Measurements from ENCODE around the gene RPUSD1.

The RPUSD1 gene

GRCh38 chr16:799948-800833 lies 12.0 kb upstream of the RPUSD1 start, which contains the start of gene GNG13:
Gene GNG13 (minus strand): TSS chr16:800734. CDS start chr16:799077, 1,657 bp downstream.
- Mint-ChIP-seq H3K27me3 (peaks cover 0 to 39% of the 10 kb centered on the region in 2 donors), H3K9me3 (no peaks in the 10 kb centered on the region)
- no peak for ATAC-seq (replicated peaks)

GRCh38 chr16:799111-799947 lies 11.1 kb upstream of the RPUSD1 start:
- Mint-ChIP-seq H3K4me1 (ENCODE audit: low read depth in 2 of 2) (peaks cover 0 to 2% of the 10 kb centered on the region in 2 donors), H3K27ac (no peak overlapping the region), H3K27me3 (peaks cover 0 to 39% of the 10 kb centered on the region in 2 donors), H3K9me3 (no peaks in the 10 kb centered on the region), H3K4me3 (no peak overlapping the region), H3K36me3 (ENCODE audit: insufficient read depth) (no peaks in the 10 kb centered on the region)
- DNase-seq (no peak), ATAC-seq (replicated peaks) (no peak)

More at GRCh38 chr16:799948-800833, 12.0 kb upstream of the RPUSD1 start, which contains the start of gene GNG13:
- Mint-ChIP-seq H3K36me3 (ENCODE audit: insufficient read depth) (no peaks in the 10 kb centered on the region), H3K27ac (no peak within 1 kb of the TSS), H3K4me1 (ENCODE audit: low read depth in 2 of 2) (peaks cover 0 to 2% of the 10 kb centered on the region in 2 donors), H3K4me3 (no peak within 1 kb of the TSS)
- DNase-seq, result no peak

- no peak overlapping the region for H3K27ac Mint-ChIP-seq
- H3K36me3 Mint-ChIP-seq (ENCODE audit: insufficient read depth), result no peaks in the 10 kb centered on the region
- no peak for DNase-seq
- no peak overlapping the region for H3K4me3 Mint-ChIP-seq
- H3K27me3 Mint-ChIP-seq, result peaks cover 0 to 39% of the 10 kb centered on the region in 2 donors
- peaks cover 0 to 2% of the 10 kb centered on the region in 2 donors for H3K4me1 Mint-ChIP-seq (ENCODE audit: low read depth in 2 of 2)
- ATAC-seq (replicated peaks), result no peak
- H3K9me3 Mint-ChIP-seq, result no peaks in the 10 kb centered on the region
These were observed 10.5 kb upstream of the RPUSD1 start for GRCh38 chr16:798666-799065.

GRCh38 chr16:797686-798085 lies 9.5 kb upstream of the RPUSD1 start:
- Mint-ChIP-seq H3K9me3 (no peaks in the 10 kb centered on the region), H3K27me3 (peaks cover 0 to 37% of the 10 kb centered on the region in 2 donors), H3K27ac (no peak overlapping the region), H3K4me1 (ENCODE audit: low read depth in 2 of 2) (peaks cover 0 to 2% of the 10 kb centered on the region in 2 donors), H3K4me3 (no peak overlapping the region), H3K36me3 (ENCODE audit: insufficient read depth) (no peaks in the 10 kb centered on the region)
- no peak for ATAC-seq (replicated peaks)
- DNase-seq, result no peak

- DNase-seq (no peak), ATAC-seq (replicated peaks) (no peak)
- H3K27me3 Mint-ChIP-seq, result peaks cover 0 to 31% of the 10 kb centered on the region in 2 donors
- H3K4me1 Mint-ChIP-seq (ENCODE audit: low read depth in 2 of 2), result peaks cover 0 to 2% of the 10 kb centered on the region in 2 donors
- no peak overlapping the region for H3K4me3 Mint-ChIP-seq
- no peaks in the 10 kb centered on the region for H3K36me3 Mint-ChIP-seq (ENCODE audit: insufficient read depth)
- H3K27ac Mint-ChIP-seq, result no peak overlapping the region
- H3K9me3 Mint-ChIP-seq, result no peaks in the 10 kb centered on the region
These were observed 8.9 kb upstream of the RPUSD1 start for GRCh38 chr16:797120-797420.

- H3K4me3 Mint-ChIP-seq, result no peak overlapping the region
- ATAC-seq (replicated peaks), result no peak
- H3K27ac Mint-ChIP-seq, result no peak overlapping the region
- H3K36me3 Mint-ChIP-seq (ENCODE audit: insufficient read depth), result no peaks in the 10 kb centered on the region
- peaks cover 0 to 26% of the 10 kb centered on the region in 2 donors for H3K27me3 Mint-ChIP-seq
- no peaks in the 10 kb centered on the region for H3K9me3 Mint-ChIP-seq
- no peak for DNase-seq
- H3K4me1 Mint-ChIP-seq (ENCODE audit: low read depth in 2 of 2), result peaks cover 0 to 2% of the 10 kb centered on the region in 2 donors
These were observed 8.3 kb upstream of the RPUSD1 start for GRCh38 chr16:796296-797119.

GRCh38 chr16:795580-796229 lies 7.5 kb upstream of the RPUSD1 start:
- Mint-ChIP-seq H3K4me3 (no peak overlapping the region), H3K27me3 (peaks cover 0 to 18% of the 10 kb centered on the region in 2 donors), H3K9me3 (no peaks in the 10 kb centered on the region), H3K27ac (no peak overlapping the region), H3K36me3 (ENCODE audit: insufficient read depth) (no peaks in the 10 kb centered on the region), H3K4me1 (ENCODE audit: low read depth in 2 of 2) (peaks cover 0 to 2% of the 10 kb centered on the region in 2 donors)
- DNase-seq (no peak), ATAC-seq (replicated peaks) (no peak)

- Mint-ChIP-seq H3K9me3 (no peaks in the 10 kb centered on the region), H3K27ac (no peak overlapping the region)
These were observed 6.8 kb upstream of the RPUSD1 start for GRCh38 chr16:794853-795466.

GRCh38 chr16:794091-794822 lies 6.1 kb upstream of the RPUSD1 start:
- Mint-ChIP-seq H3K4me1 (ENCODE audit: low read depth in 2 of 2) (peaks cover 0 to 5% of the 10 kb centered on the region in 2 donors), H3K9me3 (no peaks in the 10 kb centered on the region), H3K27ac (no peak overlapping the region), H3K4me3 (no peak overlapping the region), H3K36me3 (ENCODE audit: insufficient read depth) (no peaks in the 10 kb centered on the region), H3K27me3 (peaks cover 0 to 16% of the 10 kb centered on the region in 2 donors)
- DNase-seq (no peak), ATAC-seq (replicated peaks) (no peak)

More at GRCh38 chr16:794853-795466, 6.8 kb upstream of the RPUSD1 start:
- no peaks in the 10 kb centered on the region for H3K36me3 Mint-ChIP-seq (ENCODE audit: insufficient read depth)
- DNase-seq (no peak), ATAC-seq (replicated peaks) (no peak)
- no peak overlapping the region for H3K4me3 Mint-ChIP-seq
- H3K27me3 Mint-ChIP-seq, result peaks cover 0 to 17% of the 10 kb centered on the region in 2 donors
- peaks cover 0 to 3% of the 10 kb centered on the region in 2 donors for H3K4me1 Mint-ChIP-seq (ENCODE audit: low read depth in 2 of 2)

GRCh38 chr16:793414-793813 lies 5.2 kb upstream of the RPUSD1 start:
- Mint-ChIP-seq H3K27me3 (peaks cover 0 to 8% of the 10 kb centered on the region in 2 donors), H3K27ac (no peak overlapping the region), H3K4me1 (ENCODE audit: low read depth in 2 of 2) (peaks cover 0 to 5% of the 10 kb centered on the region in 2 donors), H3K9me3 (no peaks in the 10 kb centered on the region), H3K4me3 (no peak overlapping the region), H3K36me3 (ENCODE audit: insufficient read depth) (no peaks in the 10 kb centered on the region)
- no peak for DNase-seq
- no peak for ATAC-seq (replicated peaks)

- H3K27me3 Mint-ChIP-seq, result no peaks in the 10 kb centered on the region
- no peak overlapping the region for H3K4me3 Mint-ChIP-seq
- peaks cover 0 to 5% of the 10 kb centered on the region in 2 donors for H3K4me1 Mint-ChIP-seq (ENCODE audit: low read depth in 2 of 2)
- ATAC-seq (replicated peaks), result no peak
- H3K36me3 Mint-ChIP-seq (ENCODE audit: insufficient read depth), result no peaks in the 10 kb centered on the region
- no peak overlapping the region for H3K27ac Mint-ChIP-seq
- H3K9me3 Mint-ChIP-seq, result no peaks in the 10 kb centered on the region
- DNase-seq, result no peak
These were observed 4.2 kb upstream of the RPUSD1 start for GRCh38 chr16:792221-792995.
